Loucy (cell line): ENCODE measurements around the gene TMEM11.

ENCODE experiments used
- CTCF ChIP-seq: fragments of 200-600 bp; sonication (generic); conservative IDR thresholded peaks from 2 replicates; pipeline ENCODE4 v1.5.1; 2014; ENCODE audit warnings: mild to moderate bottlenecking, antibody characterized with exemption, low read length
- EZH2phosphoT487 ChIP-seq: fragments of 200-600 bp; IDR thresholded peaks from 2 replicates; pipeline ENCODE4 v1.6.1; 2018; ENCODE audit warnings: antibody characterized with exemption, mild to moderate bottlenecking, moderate library complexity, borderline replicate concordance

GRCh38 chr17:21166595-21167210 is 47.3 kb downstream of the TMEM11 start:
- TF ChIP-seq CTCF (no peak), EZH2phosphoT487 (no peak)
